Activated CD4-positive, alpha-beta T cell treated with anti-CD3 and anti-CD28 coated beads for 36 hours (primary cell): ENCODE data around the gene SLC24A3. TPM values are rescaled to one million over a fixed set of nuclear protein-coding genes. Genes with fewer than 3 reads are reported as not detected.
"Not testable (repeated sequence)": the region's sequence is repeated elsewhere in the genome, so short reads cannot be mapped to it uniquely, and the experiment has no call there.

ENCODE experiments used
- ATAC-seq: fragments of 200-7000 bp; cut with Tn5 transposase; one replicate; pipeline ENCODE4 v1.10.0; 2021; ENCODE audit warnings: mild to moderate bottlenecking, moderate library complexity
- CTCF ChIA-PET: fragments of 350-600 bp; sonication (Branson Sonifier 250); formaldehyde crosslinking; loops from one replicate; lab custom pipeline; 2021; ENCODE audit warnings: antibody characterized with exemption; lab: Charles Lee
- POLR2A ChIA-PET: fragments of 350-600 bp; sonication (Branson Sonifier 250); formaldehyde crosslinking; loops from one replicate; lab custom pipeline; 2021; ENCODE audit warnings: antibody characterized with exemption, inconsistent platforms; lab: Charles Lee
- DNase-seq: peaks from one replicate; pipeline ENCODE4 v3.0.0-alpha.2; 2020
- H3K27ac Mint-ChIP-seq: one replicate; pipeline ENCODE4 v1.8.0; 2021; ENCODE audit warnings: mixed read lengths
- H3K27me3 Mint-ChIP-seq: one replicate; pipeline ENCODE4 v1.8.0; 2021; ENCODE audit warnings: mixed read lengths
- H3K36me3 Mint-ChIP-seq: one replicate; pipeline ENCODE4 v1.8.0; 2021; ENCODE audit warnings: low read depth, mixed read lengths
- H3K4me1 Mint-ChIP-seq: one replicate; pipeline ENCODE4 v1.8.0; 2021; ENCODE audit warnings: mixed read lengths
- H3K4me3 Mint-ChIP-seq: one replicate; pipeline ENCODE4 v1.8.0; 2021; ENCODE audit warnings: mild to moderate bottlenecking, moderate library complexity, mixed read lengths
- H3K9me3 Mint-ChIP-seq: one replicate; pipeline ENCODE4 v1.8.0; 2021; ENCODE audit warnings: low read depth, mixed read lengths
- intact Hi-C, 2 experiments: fragments of 100-400 bp; cut with DNase I in 1 of 2; cut with micrococcal nuclease in 1 of 2; formaldehyde crosslinking; loops; one replicate each; pipeline versions ENCODE4 v1.14.2 to v1.15.1; 2022 to 2024; cut with DNase I, micrococcal nuclease
- total RNA-seq, 2 experiments: library from RNA; stranded (reverse); gene quantifications; one replicate each; pipeline ENCODE4 v1.2.3, GENCODE V29; 2021

SLC24A3 gene
- total RNA-seq, 2 experiments from 2014 or later = not detected

- ATAC-seq (no peak), DNase-seq (no peak)
- H3K36me3 Mint-ChIP-seq = no peaks in the 10 kb centered on the region
- no peak overlapping the region for H3K27ac Mint-ChIP-seq
- intact Hi-C loops = no loop called here
- ChIA-PET POLR2A (no interaction called here), CTCF (no interaction called here)
- H3K27me3 Mint-ChIP-seq = peaks cover 23% of the 10 kb centered on the region
- H3K9me3 Mint-ChIP-seq = peaks cover 10% of the 10 kb centered on the region
- H3K4me3 Mint-ChIP-seq = no peak overlapping the region
- H3K4me1 Mint-ChIP-seq = no peaks in the 10 kb centered on the region
These were observed 536.2 kb downstream of the SLC24A3 start for GRCh38 chr20:19748681-19749080.

- Mint-ChIP-seq H3K36me3 (no peaks in the 10 kb centered on the region), H3K9me3 (peaks cover 10% of the 10 kb centered on the region), H3K27ac (no peak overlapping the region), H3K4me1 (no peaks in the 10 kb centered on the region), H3K27me3 (peaks cover 22% of the 10 kb centered on the region), H3K4me3 (no peak overlapping the region)
- intact Hi-C loops = no loop called here
- CTCF ChIA-PET = no interaction called here
- ATAC-seq (no peak), DNase-seq (no peak)
- POLR2A ChIA-PET = no interaction called here
These were observed 537.2 kb downstream of the SLC24A3 start for GRCh38 chr20:19749618-19750071.

DNA sequence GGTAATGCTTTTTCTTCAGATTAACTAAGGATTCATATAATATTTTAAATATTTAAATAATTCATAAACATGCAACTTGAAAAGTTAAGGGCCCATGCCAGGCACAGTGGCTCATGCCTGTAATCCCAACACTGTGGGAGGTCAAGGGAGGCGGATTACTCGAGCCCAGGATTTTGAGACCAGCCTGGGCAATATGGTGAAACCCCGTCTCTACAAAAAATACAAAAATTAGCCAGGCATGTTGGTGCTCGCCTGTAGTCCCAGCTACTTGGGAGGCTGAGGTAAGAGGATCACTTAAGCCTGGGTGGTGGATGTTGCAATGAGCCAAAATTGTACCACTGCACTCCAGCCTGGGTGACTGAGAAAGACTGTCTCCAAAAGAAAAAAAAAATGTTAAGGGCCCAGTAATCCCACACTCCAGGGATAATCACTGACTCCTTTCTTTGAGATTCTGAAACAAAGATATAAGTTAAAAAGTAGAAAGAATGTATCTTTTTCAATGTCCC, 537.7 kb downstream of the SLC24A3 start:
- POLR2A ChIA-PET = no interaction called here
- CTCF ChIA-PET = no interaction called here
- no peak overlapping the region for H3K27ac Mint-ChIP-seq
- ATAC-seq = no peak
- H3K4me3 Mint-ChIP-seq = no peak overlapping the region
- DNase-seq = no peak
- peaks cover 10% of the 10 kb centered on the region for H3K9me3 Mint-ChIP-seq
- H3K4me1 Mint-ChIP-seq = no peaks in the 10 kb centered on the region
- H3K36me3 Mint-ChIP-seq = no peaks in the 10 kb centered on the region
- peaks cover 22% of the 10 kb centered on the region for H3K27me3 Mint-ChIP-seq
- intact Hi-C loops = no loop called here

DNA sequence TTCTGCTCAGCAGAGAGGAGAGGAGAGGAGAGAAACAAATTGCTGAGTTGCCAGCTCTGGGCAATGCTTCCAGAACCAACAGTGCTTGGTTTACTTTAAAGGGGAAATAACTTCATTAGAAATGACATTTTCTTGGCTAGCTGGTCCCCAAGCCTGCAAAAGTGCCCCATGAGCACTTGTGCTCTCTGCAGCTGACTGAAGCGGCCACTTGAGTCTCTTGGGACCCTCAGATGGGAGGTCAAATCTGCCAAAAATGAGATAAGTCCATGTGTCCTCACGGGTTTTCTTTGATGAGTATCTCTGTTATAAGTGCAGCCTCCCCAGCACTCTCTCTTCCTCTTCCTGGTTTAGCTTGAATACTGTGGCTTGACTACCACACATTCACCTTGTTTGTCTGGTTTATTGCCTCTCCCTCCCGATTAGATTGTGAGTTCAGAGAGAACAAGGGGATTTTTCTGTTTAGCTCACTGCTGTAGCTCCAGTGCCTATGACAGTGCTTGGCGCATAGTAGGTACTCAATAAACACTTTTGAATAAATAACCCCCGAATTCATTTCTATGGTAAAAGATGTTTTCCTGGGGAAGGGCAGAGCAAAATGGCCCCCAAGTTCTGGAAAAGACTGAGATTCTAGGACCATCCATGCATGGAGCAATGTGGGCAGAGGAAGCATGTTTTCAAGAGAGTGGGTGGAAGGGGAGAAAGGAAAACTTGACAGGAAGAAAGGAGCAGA, 538.6 kb downstream of the SLC24A3 start:
- DNase-seq = no peak
- intact Hi-C loops = no loop called here
- Mint-ChIP-seq H3K9me3 (peaks cover 5% of the 10 kb centered on the region), H3K27me3 (peaks cover 24% of the 10 kb centered on the region), H3K36me3 (no peaks in the 10 kb centered on the region), H3K4me3 (no peak overlapping the region), H3K4me1 (no peaks in the 10 kb centered on the region), H3K27ac (no peak overlapping the region)
- ChIA-PET POLR2A (no interaction called here), CTCF (no interaction called here)
- no peak for ATAC-seq

DNA sequence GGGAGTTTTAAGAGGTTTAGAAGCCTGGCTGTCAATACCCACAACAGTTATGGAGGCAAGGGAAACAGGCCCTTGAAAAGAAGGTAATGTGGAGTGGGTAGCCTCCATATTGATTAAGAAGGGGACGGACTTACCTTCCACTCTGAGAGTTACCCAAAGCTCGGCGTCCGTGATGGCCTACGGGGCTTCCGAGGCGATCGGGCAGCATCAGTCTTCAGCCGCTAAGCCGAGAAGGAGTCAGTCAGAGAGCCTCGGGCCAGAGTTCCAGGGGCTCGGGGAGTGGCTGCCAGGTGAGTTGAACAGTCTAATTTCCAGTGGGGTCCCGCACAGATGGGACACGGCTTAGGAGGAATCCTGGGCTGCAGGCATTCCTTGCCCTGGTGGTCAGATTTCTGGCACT, 541.8 kb downstream of the SLC24A3 start:
- H3K4me3 Mint-ChIP-seq, H3K27ac Mint-ChIP-seq, H3K4me1 Mint-ChIP-seq, ATAC-seq, intact Hi-C loops, H3K36me3 Mint-ChIP-seq, CTCF ChIA-PET, DNase-seq, POLR2A ChIA-PET, H3K9me3 Mint-ChIP-seq: not testable (repeated sequence)
- H3K27me3 Mint-ChIP-seq = peaks cover 31% of the 10 kb centered on the region

DNA sequence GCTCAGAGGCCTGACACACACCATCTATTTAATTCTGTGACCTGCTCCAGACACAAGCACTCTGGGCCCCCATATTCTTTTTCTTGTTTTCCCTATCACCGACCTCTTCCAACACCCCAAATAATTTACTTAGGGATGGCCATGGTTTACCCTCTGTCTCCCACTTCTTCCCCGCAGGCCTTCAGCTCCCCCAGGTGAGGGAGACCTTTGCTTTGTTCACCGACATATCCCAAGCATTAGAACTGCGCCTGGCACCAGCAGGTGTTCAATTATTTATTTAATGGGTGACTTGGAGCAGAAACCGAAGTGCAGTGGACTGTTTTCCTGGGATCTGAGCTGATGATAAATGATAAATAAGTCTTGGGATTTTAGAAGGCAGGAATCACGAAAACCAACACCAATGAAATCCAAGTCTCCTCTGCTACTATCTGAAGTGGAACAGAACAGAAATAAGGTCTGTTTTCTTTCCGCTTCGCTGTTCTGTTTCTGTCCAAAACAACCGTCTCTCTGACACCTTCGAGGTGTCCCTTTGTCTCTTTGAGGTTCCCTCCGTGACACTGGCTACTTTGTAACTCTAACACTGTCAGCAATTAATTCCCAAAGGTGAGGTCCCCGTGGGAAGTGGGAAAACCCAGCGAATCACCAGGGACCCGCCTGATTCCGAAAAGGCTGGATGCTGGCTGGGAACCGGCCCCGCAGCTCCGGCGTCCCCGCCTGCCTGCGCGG, 544.5 kb downstream of the SLC24A3 start:
- Mint-ChIP-seq H3K4me1 (peaks cover 3% of the 10 kb centered on the region), H3K27ac (no peak overlapping the region), H3K9me3 (no peaks in the 10 kb centered on the region), H3K27me3 (peaks cover 32% of the 10 kb centered on the region), H3K36me3 (no peaks in the 10 kb centered on the region), H3K4me3 (no peak overlapping the region)
- ChIA-PET POLR2A (no interaction called here), CTCF (interaction anchor here (0.6 kb wide), 1 partner anchor 13 kb away, joined by 4 read pairs; no protein-coding TSS in a partner anchor)
- no peak for DNase-seq
- intact Hi-C loops = no loop called here
- no peak for ATAC-seq

- Mint-ChIP-seq H3K27me3 (peaks cover 33% of the 10 kb centered on the region), H3K4me3 (peak overlapping the region; percentile 55), H3K27ac (no peak overlapping the region), H3K4me1 (peaks cover 3% of the 10 kb centered on the region), H3K9me3 (no peaks in the 10 kb centered on the region), H3K36me3 (no peaks in the 10 kb centered on the region)
- ChIA-PET POLR2A (no interaction called here), CTCF (interaction anchor here (0.6 kb wide), 2 partner anchors 12 to 447 kb away, joined by 3 to 4 read pairs; no protein-coding TSS in a partner anchor)
- peak; percentile 63 for ATAC-seq
- peak; percentile 51 for DNase-seq
- intact Hi-C loops = no loop called here
These were observed 545.2 kb downstream of the SLC24A3 start for GRCh38 chr20:19757487-19758132.

GRCh38 chr20:19758133-19758500, 545.7 kb downstream of the SLC24A3 start, which contains the start of gene RIN2:
RIN2 (plus strand) TSS chr20:19758258; CDS start chr20:19889602, 131,344 bp downstream.
- ChIA-PET CTCF (interaction anchor here (0.6 kb wide), 1 partner anchor 446 kb away, joined by 3 read pairs; no protein-coding TSS in a partner anchor), POLR2A (no interaction called here)
- Mint-ChIP-seq H3K4me1 (peaks cover 3% of the 10 kb centered on the region), H3K4me3 (peak within 1 kb of the TSS; percentile 55), H3K27me3 (peaks cover 33% of the 10 kb centered on the region), H3K36me3 (no peaks in the 10 kb centered on the region), H3K27ac (no peak within 1 kb of the TSS), H3K9me3 (no peaks in the 10 kb centered on the region)
- intact Hi-C loops = no loop called here
- ATAC-seq = peak; percentile 44
- no peak for DNase-seq

GRCh38 chr20:19758501-19759331, 546.3 kb downstream of the SLC24A3 start:
- DNase-seq (peak; percentile 8), ATAC-seq (peak; percentile 33)
- no peaks in the 10 kb centered on the region for H3K36me3 Mint-ChIP-seq
- no peaks in the 10 kb centered on the region for H3K9me3 Mint-ChIP-seq
- H3K4me1 Mint-ChIP-seq = peaks cover 3% of the 10 kb centered on the region
- POLR2A ChIA-PET = no interaction called here
- intact Hi-C loops = no loop called here
- CTCF ChIA-PET = no interaction called here
- peak overlapping the region; percentile 20 for H3K4me3 Mint-ChIP-seq
- no peak overlapping the region for H3K27ac Mint-ChIP-seq
- H3K27me3 Mint-ChIP-seq = peaks cover 31% of the 10 kb centered on the region

GRCh38 chr20:19760371-19760721, 547.9 kb downstream of the SLC24A3 start:
- intact Hi-C loops = no loop called here
- no peak for DNase-seq
- POLR2A ChIA-PET = no interaction called here
- CTCF ChIA-PET = no interaction called here
- Mint-ChIP-seq H3K9me3 (no peaks in the 10 kb centered on the region), H3K27ac (no peak overlapping the region), H3K4me3 (no peak overlapping the region), H3K27me3 (peaks cover 28% of the 10 kb centered on the region), H3K36me3 (no peaks in the 10 kb centered on the region), H3K4me1 (peaks cover 3% of the 10 kb centered on the region)
- ATAC-seq = no peak

- no peak overlapping the region for H3K4me3 Mint-ChIP-seq
- H3K4me1 Mint-ChIP-seq = peaks cover 3% of the 10 kb centered on the region
- ATAC-seq (no peak), DNase-seq (no peak)
- POLR2A ChIA-PET = no interaction called here
- intact Hi-C loops = no loop called here
- no peaks in the 10 kb centered on the region for H3K9me3 Mint-ChIP-seq
- CTCF ChIA-PET = no interaction called here
- no peaks in the 10 kb centered on the region for H3K36me3 Mint-ChIP-seq
- H3K27me3 Mint-ChIP-seq = peaks cover 26% of the 10 kb centered on the region
- H3K27ac Mint-ChIP-seq = no peak overlapping the region
These were observed 548.9 kb downstream of the SLC24A3 start for GRCh38 chr20:19761326-19761725.
